Measurements from ENCODE around the gene NHLRC1. TPM values are rescaled to one million over a fixed set of nuclear protein-coding genes. Genes with fewer than 3 reads are reported as not detected.

The NHLRC1 gene
- total and polyA plus RNA-seq, 2 of the 13 experiments (the other 11 are each of a cell fraction or from before 2014, with no cell fraction given), result 0.04 to 0.11 TPM

DNA sequence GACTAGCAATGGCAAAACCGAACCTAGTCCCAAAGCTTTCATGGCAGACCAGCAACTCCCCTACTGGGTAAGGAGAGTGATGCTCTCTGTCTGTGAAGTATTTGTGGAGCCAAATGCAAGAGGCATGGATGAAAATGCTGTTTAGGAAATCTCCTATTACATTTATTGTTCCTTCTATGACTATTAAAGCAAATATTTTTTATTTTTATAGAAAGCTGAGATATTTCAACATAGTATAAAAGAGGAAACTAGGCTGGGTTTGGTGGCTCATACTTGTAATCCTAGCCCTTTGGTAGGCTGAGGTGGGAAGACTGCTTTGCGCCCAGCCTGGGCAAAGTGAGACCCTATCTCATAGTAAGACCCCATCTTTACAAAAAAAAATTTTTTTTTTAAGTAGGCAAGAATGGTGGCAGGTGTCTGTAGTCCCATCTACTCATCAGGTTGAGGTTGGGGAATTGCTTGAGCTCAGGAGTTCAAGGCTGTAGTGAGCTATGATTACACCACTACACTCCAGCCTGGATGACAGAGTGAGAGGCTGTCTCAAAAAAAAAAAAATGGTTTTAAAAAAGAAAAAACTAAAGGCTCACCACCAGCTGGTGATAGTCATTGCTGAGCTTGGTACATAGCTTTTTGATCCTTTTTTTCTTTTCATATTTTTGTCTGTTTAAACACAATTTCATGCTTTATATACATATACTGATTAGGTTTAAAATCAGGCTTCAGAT, 44.0 kb upstream of the NHLRC1 start (continued):
- TF ChIP-seq, protein P1, sequence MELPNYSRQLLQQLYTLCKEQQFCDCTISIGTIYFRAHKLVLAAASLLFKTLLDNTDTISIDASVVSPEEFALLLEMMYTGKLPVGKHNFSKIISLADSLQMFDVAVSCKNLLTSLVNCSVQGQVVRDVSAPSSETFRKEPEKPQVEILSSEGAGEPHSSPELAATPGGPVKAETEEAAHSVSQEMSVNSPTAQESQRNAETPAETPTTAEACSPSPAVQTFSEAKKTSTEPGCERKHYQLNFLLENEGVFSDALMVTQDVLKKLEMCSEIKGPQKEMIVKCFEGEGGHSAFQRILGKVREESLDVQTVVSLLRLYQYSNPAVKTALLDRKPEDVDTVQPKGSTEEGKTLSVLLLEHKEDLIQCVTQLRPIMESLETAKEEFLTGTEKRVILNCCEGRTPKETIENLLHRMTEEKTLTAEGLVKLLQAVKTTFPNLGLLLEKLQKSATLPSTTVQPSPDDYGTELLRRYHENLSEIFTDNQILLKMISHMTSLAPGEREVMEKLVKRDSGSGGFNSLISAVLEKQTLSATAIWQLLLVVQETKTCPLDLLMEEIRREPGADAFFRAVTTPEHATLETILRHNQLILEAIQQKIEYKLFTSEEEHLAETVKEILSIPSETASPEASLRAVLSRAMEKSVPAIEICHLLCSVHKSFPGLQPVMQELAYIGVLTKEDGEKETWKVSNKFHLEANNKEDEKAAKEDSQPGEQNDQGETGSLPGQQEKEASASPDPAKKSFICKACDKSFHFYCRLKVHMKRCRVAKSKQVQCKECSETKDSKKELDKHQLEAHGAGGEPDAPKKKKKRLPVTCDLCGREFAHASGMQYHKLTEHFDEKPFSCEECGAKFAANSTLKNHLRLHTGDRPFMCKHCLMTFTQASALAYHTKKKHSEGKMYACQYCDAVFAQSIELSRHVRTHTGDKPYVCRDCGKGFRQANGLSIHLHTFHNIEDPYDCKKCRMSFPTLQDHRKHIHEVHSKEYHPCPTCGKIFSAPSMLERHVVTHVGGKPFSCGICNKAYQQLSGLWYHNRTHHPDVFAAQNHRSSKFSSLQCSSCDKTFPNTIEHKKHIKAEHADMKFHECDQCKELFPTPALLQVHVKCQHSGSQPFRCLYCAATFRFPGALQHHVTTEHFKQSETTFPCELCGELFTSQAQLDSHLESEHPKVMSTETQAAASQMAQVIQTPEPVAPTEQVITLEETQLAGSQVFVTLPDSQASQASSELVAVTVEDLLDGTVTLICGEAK (IDR thresholded peaks at IDR 0.05), result no peak
- TF ChIP-seq, protein P1 (CRISPR knock-in tag; IDR thresholded peaks at IDR 0.05), result no peak
- no peak for TF ChIP-seq ZNF556 (CRISPR knock-in tag; IDR thresholded peaks at IDR 0.05; ENCODE audit: borderline replicate concordance)
- no peak for TF ChIP-seq ZNF547 (CRISPR knock-in tag; IDR thresholded peaks at IDR 0.05)
- TF ChIP-seq SRSF1 (optimal IDR thresholded peaks at IDR 0.05; ENCODE audit: low read depth, low read length), result no peak
- TF ChIP-seq CEBPB (IDR thresholded peaks at IDR 0.05; ENCODE audit: borderline replicate concordance, low read depth, low read length), result no peak
- no peak for TF ChIP-seq PHF8 (CRISPR knock-in tag; IDR thresholded peaks at IDR 0.05)
- TF ChIP-seq, protein P2, sequence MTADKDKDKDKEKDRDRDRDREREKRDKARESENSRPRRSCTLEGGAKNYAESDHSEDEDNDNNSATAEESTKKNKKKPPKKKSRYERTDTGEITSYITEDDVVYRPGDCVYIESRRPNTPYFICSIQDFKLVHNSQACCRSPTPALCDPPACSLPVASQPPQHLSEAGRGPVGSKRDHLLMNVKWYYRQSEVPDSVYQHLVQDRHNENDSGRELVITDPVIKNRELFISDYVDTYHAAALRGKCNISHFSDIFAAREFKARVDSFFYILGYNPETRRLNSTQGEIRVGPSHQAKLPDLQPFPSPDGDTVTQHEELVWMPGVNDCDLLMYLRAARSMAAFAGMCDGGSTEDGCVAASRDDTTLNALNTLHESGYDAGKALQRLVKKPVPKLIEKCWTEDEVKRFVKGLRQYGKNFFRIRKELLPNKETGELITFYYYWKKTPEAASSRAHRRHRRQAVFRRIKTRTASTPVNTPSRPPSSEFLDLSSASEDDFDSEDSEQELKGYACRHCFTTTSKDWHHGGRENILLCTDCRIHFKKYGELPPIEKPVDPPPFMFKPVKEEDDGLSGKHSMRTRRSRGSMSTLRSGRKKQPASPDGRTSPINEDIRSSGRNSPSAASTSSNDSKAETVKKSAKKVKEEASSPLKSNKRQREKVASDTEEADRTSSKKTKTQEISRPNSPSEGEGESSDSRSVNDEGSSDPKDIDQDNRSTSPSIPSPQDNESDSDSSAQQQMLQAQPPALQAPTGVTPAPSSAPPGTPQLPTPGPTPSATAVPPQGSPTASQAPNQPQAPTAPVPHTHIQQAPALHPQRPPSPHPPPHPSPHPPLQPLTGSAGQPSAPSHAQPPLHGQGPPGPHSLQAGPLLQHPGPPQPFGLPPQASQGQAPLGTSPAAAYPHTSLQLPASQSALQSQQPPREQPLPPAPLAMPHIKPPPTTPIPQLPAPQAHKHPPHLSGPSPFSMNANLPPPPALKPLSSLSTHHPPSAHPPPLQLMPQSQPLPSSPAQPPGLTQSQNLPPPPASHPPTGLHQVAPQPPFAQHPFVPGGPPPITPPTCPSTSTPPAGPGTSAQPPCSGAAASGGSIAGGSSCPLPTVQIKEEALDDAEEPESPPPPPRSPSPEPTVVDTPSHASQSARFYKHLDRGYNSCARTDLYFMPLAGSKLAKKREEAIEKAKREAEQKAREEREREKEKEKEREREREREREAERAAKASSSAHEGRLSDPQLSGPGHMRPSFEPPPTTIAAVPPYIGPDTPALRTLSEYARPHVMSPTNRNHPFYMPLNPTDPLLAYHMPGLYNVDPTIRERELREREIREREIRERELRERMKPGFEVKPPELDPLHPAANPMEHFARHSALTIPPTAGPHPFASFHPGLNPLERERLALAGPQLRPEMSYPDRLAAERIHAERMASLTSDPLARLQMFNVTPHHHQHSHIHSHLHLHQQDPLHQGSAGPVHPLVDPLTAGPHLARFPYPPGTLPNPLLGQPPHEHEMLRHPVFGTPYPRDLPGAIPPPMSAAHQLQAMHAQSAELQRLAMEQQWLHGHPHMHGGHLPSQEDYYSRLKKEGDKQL (CRISPR knock-in tag; IDR thresholded peaks at IDR 0.05; ENCODE audit: low read depth), result no peak
- no peak for TF ChIP-seq ELF4 (CRISPR knock-in tag; IDR thresholded peaks at IDR 0.05; ENCODE audit: borderline replicate concordance)
- TF ChIP-seq AGO2 (optimal IDR thresholded peaks at IDR 0.05; ENCODE audit: low read depth, low read length), result no peak
- TF ChIP-seq HOXA5 (CRISPR knock-in tag; IDR thresholded peaks at IDR 0.05), result no peak
- TF ChIP-seq NR2F6 (IDR thresholded peaks at IDR 0.05), result no peak
- TF ChIP-seq NR2F6 (CRISPR knock-in tag; IDR thresholded peaks at IDR 0.05), result no peak
- TF ChIP-seq, protein P3, sequence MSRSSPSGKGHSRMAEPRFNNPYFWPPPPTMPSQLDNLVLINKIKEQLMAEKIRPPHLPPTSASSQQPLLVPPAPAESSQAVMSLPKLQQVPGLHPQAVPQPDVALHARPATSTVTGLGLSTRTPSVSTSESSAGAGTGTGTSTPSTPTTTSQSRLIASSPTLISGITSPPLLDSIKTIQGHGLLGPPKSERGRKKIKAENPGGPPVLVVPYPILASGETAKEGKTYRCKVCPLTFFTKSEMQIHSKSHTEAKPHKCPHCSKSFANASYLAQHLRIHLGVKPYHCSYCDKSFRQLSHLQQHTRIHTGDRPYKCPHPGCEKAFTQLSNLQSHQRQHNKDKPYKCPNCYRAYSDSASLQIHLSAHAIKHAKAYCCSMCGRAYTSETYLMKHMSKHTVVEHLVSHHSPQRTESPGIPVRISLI (CRISPR knock-in tag; IDR thresholded peaks at IDR 0.05; ENCODE audit: borderline replicate concordance), result no peak
- TF ChIP-seq TGIF2 (CRISPR knock-in tag; IDR thresholded peaks at IDR 0.05), result no peak
